Neural cell (in vitro differentiated cells): ENCODE measurements around the gene OSGEP. TPM values are rescaled to one million over a fixed set of nuclear protein-coding genes. Genes with fewer than 3 reads are reported as not detected.

Experiments
- H2AFZ ChIP-seq: fragments of 200-600, 300-800 bp; sonication (generic), shearing (Covaris generic); 2 replicates; pipeline ENCODE4 v1.6.0; 2014; ENCODE audit warnings: low read depth, mild to moderate bottlenecking, antibody characterized with exemption, low read length, moderate library complexity
- H3F3A ChIP-seq: fragments of 200-600 bp; shearing (Covaris generic); 2 replicates; pipeline ENCODE4 v1.6.1; 2016; ENCODE audit warnings: mild to moderate bottlenecking, moderate library complexity, mixed read lengths, antibody characterized with exemption, low read length; ENCODE audit not compliant: insufficient read depth, poor library complexity, severe bottlenecking
- H3K27ac ChIP-seq: fragments of 200-600, 300-800 bp; sonication (generic), shearing (Covaris generic); 2 replicates; pipeline ENCODE4 v1.5.1; 2014; ENCODE audit warnings: mild to moderate bottlenecking, low read length, moderate library complexity
- H3K27me3 ChIP-seq: fragments of 300-800, 200-600 bp; sonication (generic), shearing (Covaris generic); 2 replicates; pipeline ENCODE4 v1.6.0; 2014; ENCODE audit warnings: mild to moderate bottlenecking, low read depth, low read length, moderate library complexity; ENCODE audit not compliant: insufficient read depth
- H3K36me3 ChIP-seq: fragments of 300-800, 200-600 bp; sonication (generic), shearing (Covaris generic); 2 replicates; pipeline ENCODE4 v1.5.1; 2014; ENCODE audit warnings: mild to moderate bottlenecking, antibody characterized with exemption, low read length, moderate library complexity; ENCODE audit not compliant: insufficient read depth
- H3K4me2 ChIP-seq: fragments of 300-800, 200-600 bp; sonication (generic), shearing (Covaris generic); 2 replicates; pipeline ENCODE4 v1.6.0; 2014; ENCODE audit warnings: mild to moderate bottlenecking, low read length
- H3K4me3 ChIP-seq: fragments of 300-800, 200-600 bp; sonication (generic), shearing (Covaris generic); 2 replicates; pipeline ENCODE4 v1.5.1; 2014; ENCODE audit warnings: mild to moderate bottlenecking, low read length, moderate library complexity
- H3K79me2 ChIP-seq: fragments of 200-600 bp; shearing (Covaris generic); replicated peaks from 2 replicates; pipeline ENCODE4 v1.6.0; 2014; ENCODE audit warnings: mild to moderate bottlenecking, low read length, moderate library complexity; ENCODE audit not compliant: insufficient read depth
- H3K9ac ChIP-seq: fragments of 300-800, 200-600 bp; sonication (generic), shearing (Covaris generic); 2 replicates; pipeline ENCODE4 v1.6.1; 2016; ENCODE audit warnings: mild to moderate bottlenecking, low read length, mixed read lengths
- H3K9me2 ChIP-seq: fragments of 200-600 bp; shearing (Covaris generic); 2 replicates; pipeline ENCODE4 v1.6.1; 2016; ENCODE audit warnings: mild to moderate bottlenecking, low read length, mixed read lengths; ENCODE audit not compliant: insufficient read depth
- H3K9me3 ChIP-seq: fragments of 200-600, 300-800 bp; sonication (generic), shearing (Covaris generic); 2 replicates; pipeline ENCODE4 v1.6.1; 2016; ENCODE audit warnings: mild to moderate bottlenecking, mixed run types, low read length, moderate library complexity, mixed read lengths
- H4K20me1 ChIP-seq: fragments of 200-600 bp; shearing (Covaris generic); 2 replicates; pipeline ENCODE4 v1.6.1; 2016; ENCODE audit warnings: mild to moderate bottlenecking, mixed run types; ENCODE audit not compliant: insufficient read depth
- CTCF ChIP-seq: fragments of 450-650 bp; IDR thresholded peaks from 2 replicates; pipeline ENCODE4 v1.5.1; 2014; ENCODE audit warnings: antibody characterized with exemption, mild to moderate bottlenecking, moderate library complexity; ENCODE audit not compliant: poor library complexity, severe bottlenecking
- EP300 ChIP-seq: fragments of 450-650 bp; conservative IDR thresholded peaks from 2 replicates; pipeline ENCODE4 v1.6.1; 2014; ENCODE audit warnings: antibody characterized with exemption, mild to moderate bottlenecking, moderate library complexity; ENCODE audit not compliant: poor library complexity, severe bottlenecking
- EZH2 ChIP-seq: fragments of 200-600, 300-800 bp; shearing (Covaris generic), sonication (generic); IDR thresholded peaks from 2 replicates; pipeline ENCODE4 v1.6.1; 2014; ENCODE audit warnings: antibody characterized with exemption, low read length, borderline replicate concordance, mild to moderate bottlenecking; ENCODE audit not compliant: insufficient read depth, poor library complexity, severe bottlenecking
- MXI1 ChIP-seq: fragments of 450-650 bp; conservative IDR thresholded peaks from 2 replicates; pipeline ENCODE4 v1.6.1; 2014; ENCODE audit warnings: antibody characterized with exemption, mild to moderate bottlenecking; ENCODE audit not compliant: poor library complexity, severe bottlenecking
- POLR2AphosphoS5 ChIP-seq: IDR thresholded peaks from 2 replicates; pipeline ENCODE4 v1.6.1; 2012
- RAD21 ChIP-seq: fragments of 450-650 bp; conservative IDR thresholded peaks from 2 replicates; pipeline ENCODE4 v1.6.1; 2014; ENCODE audit warnings: antibody characterized with exemption, mild to moderate bottlenecking, moderate library complexity
- REST ChIP-seq: IDR thresholded peaks from 2 replicates; pipeline ENCODE4 v1.6.1; 2012; ENCODE audit warnings: borderline replicate concordance
- SMC3 ChIP-seq: fragments of 450-650 bp; conservative IDR thresholded peaks from 2 replicates; pipeline ENCODE4 v1.6.1; 2014; ENCODE audit warnings: antibody characterized with exemption, mild to moderate bottlenecking, moderate library complexity; ENCODE audit not compliant: poor library complexity
- TAF1 ChIP-seq: IDR thresholded peaks from 2 replicates; pipeline ENCODE4 v1.6.1; 2012; ENCODE audit warnings: low read depth
- polyA plus RNA-seq: library from polyadenylated mRNA; depleted of rRNA; stranded (reverse); fragments of >200 nt; gene quantifications from 2 replicates; pipeline ENCODE4 v1.2.3, GENCODE V29; 2014

OSGEP gene
- polyA plus RNA-seq, 1 donor from 2014 or later: 264 TPM

- Histone ChIP-seq H3K27ac (no peak overlapping the region), H3K4me3 (no peak overlapping the region), H3K9ac (no peak overlapping the region), H3K4me2 (no peak overlapping the region), H3K9me3 (no peaks in the 10 kb centered on the region), H3K79me2 (no peaks in the 10 kb centered on the region), H3K9me2 (no peaks in the 10 kb centered on the region), H4K20me1 (no peaks in the 10 kb centered on the region), H3F3A (no peaks in the 10 kb centered on the region), H3K36me3 (no peaks in the 10 kb centered on the region), H2AFZ (no peak overlapping the region), H3K27me3 (no peaks in the 10 kb centered on the region)
- no peak for TF ChIP-seq MXI1
- TF ChIP-seq SMC3: no peak
- TF ChIP-seq RAD21: no peak
- no peak for TF ChIP-seq EP300
Measured at GRCh38 chr14:20494935-20495766, 40.5 kb upstream of the OSGEP start.

- Histone ChIP-seq H3K79me2 (no peaks in the 10 kb centered on the region), H3K27ac (no peak overlapping the region), H3K4me2 (no peak overlapping the region), H3K9ac (no peak overlapping the region), H3K4me3 (no peak overlapping the region), H2AFZ (no peak overlapping the region), H3K27me3 (no peaks in the 10 kb centered on the region), H4K20me1 (no peaks in the 10 kb centered on the region), H3K36me3 (no peaks in the 10 kb centered on the region), H3F3A (no peaks in the 10 kb centered on the region), H3K9me3 (no peaks in the 10 kb centered on the region), H3K9me2 (no peaks in the 10 kb centered on the region)
- TF ChIP-seq REST (no peak), POLR2AphosphoS5 (no peak), MXI1 (no peak), TAF1 (no peak), RAD21 (no peak), SMC3 (no peak), EZH2 (no peak), EP300 (no peak), CTCF (no peak)
Measured at GRCh38 chr14:20493634-20494033, 39.0 kb upstream of the OSGEP start.
